MCF 10A (cell line): ENCODE results near the gene SCRN1. TPM values are rescaled to one million over a fixed set of nuclear protein-coding genes. Genes with fewer than 3 reads are reported as not detected.

Source experiments
- BruUV-seq: library from RNA; stranded (reverse); fragments of 400-500 nt; replicated peaks from 2 replicates; lab custom pipeline; 2021; lab: Mats Ljungman, UMichigan
- CTCF ChIA-PET: fragments of 300-600 bp; sonication (Branson Sonifier 250); formaldehyde crosslinking; extraction: SDS; loops from one replicate; lab custom pipeline; 2021; ENCODE audit warnings: antibody characterized with exemption, inconsistent platforms; lab: Yijun Ruan, JAX
- POLR2A ChIA-PET: fragments of 300-600, 350-650 bp; sonication (Branson Sonifier 250); formaldehyde crosslinking; extraction: SDS; loops from one replicate; lab custom pipeline; 2020; ENCODE audit warnings: antibody characterized with exemption, inconsistent platforms; lab: Yijun Ruan, JAX
- DNase-seq: peaks from one replicate; pipeline ENCODE4 v3.0.0-alpha.2; 2018; ENCODE audit not compliant: unreplicated experiment
- H3K27ac Mint-ChIP-seq: one replicate; pipeline ENCODE4 v1.8.0; 2022; ENCODE audit warnings: mild to moderate bottlenecking, low read depth, mixed read lengths; ENCODE audit not compliant: unreplicated experiment
- H3K27me3 Mint-ChIP-seq: one replicate; pipeline ENCODE4 v1.8.0; 2022; ENCODE audit warnings: mixed read lengths; ENCODE audit not compliant: insufficient read depth, unreplicated experiment
- H3K36me3 Mint-ChIP-seq: one replicate; pipeline ENCODE4 v1.8.0; 2022; ENCODE audit warnings: mild to moderate bottlenecking, moderate library complexity, mixed read lengths; ENCODE audit not compliant: insufficient read depth, unreplicated experiment
- H3K4me1 Mint-ChIP-seq: one replicate; pipeline ENCODE4 v1.8.0; 2022; ENCODE audit warnings: mixed read lengths; ENCODE audit not compliant: insufficient read depth, unreplicated experiment
- H3K4me3 Mint-ChIP-seq: one replicate; pipeline ENCODE4 v1.8.0; 2022; ENCODE audit warnings: mild to moderate bottlenecking, moderate library complexity, mixed read lengths; ENCODE audit not compliant: unreplicated experiment
- H3K9me3 Mint-ChIP-seq: one replicate; pipeline ENCODE4 v1.8.0; 2022; ENCODE audit warnings: mixed read lengths; ENCODE audit not compliant: unreplicated experiment
- CTCF ChIP-seq: fragments of 200-600 bp; IDR thresholded peaks from one replicate; pipeline ENCODE4 v1.8.0; 2022; ENCODE audit warnings: antibody characterized with exemption, mild to moderate bottlenecking; ENCODE audit not compliant: unreplicated experiment
- intact Hi-C: fragments of 100-400 bp; cut with micrococcal nuclease; formaldehyde crosslinking; loops from 2 replicates; pipeline ENCODE4 v1.14.1; 2022
- total RNA-seq: library from RNA; stranded (reverse); gene quantifications from 2 replicates; pipeline ENCODE4 v1.2.3, GENCODE V29; 2022

SCRN1 gene
- total RNA-seq, 1 experiment from 2014 or later, result 30.2 TPM

- peak; percentile 10 for DNase-seq
- Mint-ChIP-seq H3K27ac (no peak overlapping the region), H3K27me3 (no peaks in the 10 kb centered on the region), H3K4me1 (no peaks in the 10 kb centered on the region), H3K4me3 (no peak overlapping the region), H3K36me3 (no peaks in the 10 kb centered on the region), H3K9me3 (no peaks in the 10 kb centered on the region)
- POLR2A ChIA-PET, result interaction anchor here (0.6 to 1.3 kb wide), 4 partner anchors 9 to 84 kb away, joined by 3 to 5 read pairs (median 4); no protein-coding TSS in a partner anchor
- CTCF ChIA-PET, result no interaction called here
- no TSS peak for BruUV-seq
- no peak for TF ChIP-seq CTCF
- intact Hi-C loops, result no loop called here
Measured at GRCh38 chr7:29977886-29978651, 11.5 kb downstream of the SCRN1 start.

- DNase-seq, result no peak
- BruUV-seq, result no TSS peak
- Mint-ChIP-seq H3K4me3 (no peak overlapping the region), H3K4me1 (no peaks in the 10 kb centered on the region), H3K9me3 (no peaks in the 10 kb centered on the region), H3K27ac (no peak overlapping the region), H3K27me3 (no peaks in the 10 kb centered on the region), H3K36me3 (no peaks in the 10 kb centered on the region)
- no peak for TF ChIP-seq CTCF
- ChIA-PET POLR2A (interaction anchor here (1.1 to 1.3 kb wide), 3 partner anchors 10 to 52 kb away, joined by 3 to 5 read pairs (median 5); no protein-coding TSS in a partner anchor), CTCF (interaction anchor here (0.8 to 1.0 kb wide), 2 partner anchors 52 to 55 kb away, joined by 3 read pairs; no protein-coding TSS in a partner anchor)
- intact Hi-C loops, result no loop called here
Measured at GRCh38 chr7:29976673-29977415, 12.8 kb downstream of the SCRN1 start.

- ChIA-PET CTCF (interaction anchor here (0.6 to 1.0 kb wide), 3 partner anchors 53 to 74 kb away, joined by 3 to 4 read pairs (median 3); no protein-coding TSS in a partner anchor), POLR2A (no interaction called here)
- Mint-ChIP-seq H3K27ac (no peak overlapping the region), H3K4me1 (no peaks in the 10 kb centered on the region), H3K9me3 (no peaks in the 10 kb centered on the region), H3K36me3 (no peaks in the 10 kb centered on the region), H3K4me3 (no peak overlapping the region), H3K27me3 (no peaks in the 10 kb centered on the region)
- BruUV-seq, result no TSS peak
- intact Hi-C loops, result no loop called here
- DNase-seq, result no peak
- no peak for TF ChIP-seq CTCF
Measured at GRCh38 chr7:29976266-29976665, 13.3 kb downstream of the SCRN1 start.

GRCh38 chr7:29975561-29975960 is 14.0 kb downstream of the SCRN1 start:
- H3K4me3 Mint-ChIP-seq, result no peak overlapping the region
- no peaks in the 10 kb centered on the region for H3K4me1 Mint-ChIP-seq
- ChIA-PET POLR2A (interaction anchor here (0.6 to 1.6 kb wide), 2 partner anchors 23 to 52 kb away, joined by 3 to 7 read pairs; partner anchors contain the start of gene PLEKHA8), CTCF (interaction anchor here (0.6 to 0.9 kb wide), 2 partner anchors 10 to 73 kb away, joined by 4 read pairs; no protein-coding TSS in a partner anchor)
- no peaks in the 10 kb centered on the region for H3K36me3 Mint-ChIP-seq
- BruUV-seq, result no TSS peak
- no peak for DNase-seq
- intact Hi-C loops, result no loop called here
- no peaks in the 10 kb centered on the region for H3K9me3 Mint-ChIP-seq
- no peak overlapping the region for H3K27ac Mint-ChIP-seq
- no peaks in the 10 kb centered on the region for H3K27me3 Mint-ChIP-seq
- no peak for TF ChIP-seq CTCF
